SJSA1 (cell line): ENCODE results near the gene PLEKHM2. TPM values are rescaled to one million over a fixed set of nuclear protein-coding genes. Genes with fewer than 3 reads are reported as not detected.

ENCODE experiments used
- DNase-seq, 2 experiments: peaks; one replicate each; pipeline ENCODE4 v3.0.0-alpha.2; 2015 to 2020; ENCODE audit warnings: low spot score in 2 of 2, low read depth in 1 of 2
- H3K27ac ChIP-seq: fragments of 250-450 bp; sonication (Bioruptor Pico); 2 replicates; pipeline ENCODE4 v1.5.1; 2020; ENCODE audit warnings: mild to moderate bottlenecking, moderate library complexity
- H3K27me3 ChIP-seq: fragments of 250-450 bp; sonication (Bioruptor Pico); replicated peaks from 2 replicates; pipeline ENCODE4 v1.5.1; 2020; ENCODE audit warnings: mild to moderate bottlenecking, moderate library complexity
- H3K36me3 ChIP-seq: fragments of 250-450 bp; sonication (Bioruptor Pico); 2 replicates; pipeline ENCODE4 v1.5.1; 2020; ENCODE audit warnings: mild to moderate bottlenecking
- H3K4me1 ChIP-seq: fragments of 250-450 bp; sonication (Bioruptor Pico); replicated peaks from 2 replicates; pipeline ENCODE4 v1.6.1; 2021; ENCODE audit warnings: mild to moderate bottlenecking
- H3K4me3 ChIP-seq: fragments of 250-450 bp; sonication (Bioruptor Pico); 2 replicates; pipeline ENCODE4 v1.5.1; 2020; ENCODE audit warnings: mild to moderate bottlenecking
- H3K9me3 ChIP-seq: fragments of 250-450 bp; sonication (Bioruptor Pico); replicated peaks from 2 replicates; pipeline ENCODE4 v1.5.1; 2020; ENCODE audit warnings: mild to moderate bottlenecking
- total RNA-seq: library from RNA; depleted of rRNA; stranded (reverse); fragments of >200 nt; shearing (Covaris generic); gene quantifications from 2 replicates; pipeline ENCODE4 v1.2.3, GENCODE V29; 2014

The PLEKHM2 gene
- total RNA-seq, 1 experiment from 2014 or later: 48.4 TPM

GRCh38 chr1:15737324-15738319, 53.5 kb downstream of the PLEKHM2 start:
- Histone ChIP-seq H3K27me3 (no peaks in the 10 kb centered on the region), H3K36me3 (peaks cover 19% of the 10 kb centered on the region), H3K4me1 (no peaks in the 10 kb centered on the region), H3K9me3 (no peaks in the 10 kb centered on the region), H3K4me3 (no peak overlapping the region), H3K27ac (no peak overlapping the region)
- DNase-seq: no peak

GRCh38 chr1:15738416-15739113, 54.4 kb downstream of the PLEKHM2 start:
- no peaks in the 10 kb centered on the region for H3K9me3 ChIP-seq
- H3K4me3 ChIP-seq: no peak overlapping the region
- H3K27me3 ChIP-seq: no peaks in the 10 kb centered on the region
- H3K27ac ChIP-seq: no peak overlapping the region
- no peaks in the 10 kb centered on the region for H3K4me1 ChIP-seq
- DNase-seq: no peak
- H3K36me3 ChIP-seq: peaks cover 14% of the 10 kb centered on the region

GRCh38 chr1:15739259-15739658, 55.1 kb downstream of the PLEKHM2 start:
- H3K27ac ChIP-seq: no peak overlapping the region
- H3K36me3 ChIP-seq: peaks cover 7% of the 10 kb centered on the region
- H3K9me3 ChIP-seq: no peaks in the 10 kb centered on the region
- H3K27me3 ChIP-seq: no peaks in the 10 kb centered on the region
- DNase-seq: no peak
- no peak overlapping the region for H3K4me3 ChIP-seq
- H3K4me1 ChIP-seq: no peaks in the 10 kb centered on the region

DNA sequence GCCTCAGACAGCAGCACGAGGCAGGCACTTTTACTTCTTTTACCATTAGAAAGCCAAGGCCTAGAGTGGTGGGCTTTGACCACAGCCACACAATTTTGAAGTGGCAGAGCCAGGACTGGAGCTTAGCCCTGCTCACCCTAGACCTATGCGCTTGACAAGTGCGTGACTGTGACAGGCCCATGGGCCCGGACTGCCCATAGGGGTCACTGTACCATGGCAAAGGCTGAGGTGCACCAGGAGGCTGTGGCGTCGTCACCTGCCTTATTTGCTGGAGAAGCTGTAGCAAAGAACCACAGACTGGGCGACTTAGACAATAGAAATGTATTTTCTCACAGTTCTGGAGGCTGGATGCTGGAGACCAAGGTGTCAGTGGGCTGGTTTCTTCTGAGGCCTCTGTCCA, 55.6 kb downstream of the PLEKHM2 start:
- Histone ChIP-seq H3K36me3 (peaks cover 5% of the 10 kb centered on the region; the same call in 1 of the 2 replicates), H3K27ac (no peak overlapping the region), H3K27me3 (no peaks in the 10 kb centered on the region), H3K9me3 (no peaks in the 10 kb centered on the region), H3K4me1 (no peaks in the 10 kb centered on the region), H3K4me3 (no peak overlapping the region)
- DNase-seq: no peak

DNA sequence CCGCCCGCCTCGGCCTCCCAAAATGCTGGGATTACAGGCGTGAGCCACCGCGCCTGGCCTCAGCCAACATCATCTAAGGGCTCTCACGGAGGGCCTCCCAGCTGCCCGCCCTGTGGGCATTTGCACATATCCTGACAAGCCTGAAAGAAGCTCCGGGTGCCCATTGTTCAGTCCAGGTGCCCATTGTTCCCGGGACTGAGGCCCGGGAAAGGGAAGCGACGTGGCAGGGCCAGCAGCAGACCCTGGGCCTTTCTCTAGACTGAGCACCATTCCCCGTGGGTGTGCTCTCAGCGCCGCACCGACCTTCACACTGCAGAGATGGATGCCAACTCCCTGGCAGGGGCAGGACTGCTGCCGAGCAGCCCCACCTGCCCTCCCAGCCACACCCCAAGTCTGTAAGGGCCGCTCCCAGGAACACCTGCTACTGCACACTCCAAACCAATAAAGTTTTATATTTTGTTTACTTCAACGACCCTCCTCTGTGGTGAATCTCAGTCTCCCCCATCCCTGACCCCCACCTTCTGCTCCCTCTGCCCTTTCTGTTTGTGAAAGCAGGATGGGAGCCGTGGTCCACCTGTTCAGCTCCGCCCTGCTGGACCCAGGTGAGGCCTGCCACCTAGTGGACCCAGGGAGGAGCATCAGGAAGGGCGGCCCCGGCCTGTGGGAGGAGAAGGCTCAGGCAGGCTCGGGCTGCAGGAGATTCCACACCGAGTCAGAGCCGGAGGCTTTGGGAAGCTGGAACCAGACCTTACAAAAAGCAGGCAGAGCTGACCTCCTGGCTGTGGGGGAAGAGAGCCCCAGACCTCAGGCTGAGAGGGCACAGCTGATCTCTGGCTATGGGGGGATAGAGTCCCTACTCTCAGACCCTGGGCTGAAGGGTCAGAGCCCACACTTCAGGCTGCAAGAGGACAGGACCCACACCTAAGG, 57.1 kb downstream of the PLEKHM2 start:
- no peaks in the 10 kb centered on the region for H3K9me3 ChIP-seq
- H3K27ac ChIP-seq: no peak overlapping the region
- H3K4me1 ChIP-seq: no peaks in the 10 kb centered on the region
- no peaks in the 10 kb centered on the region for H3K36me3 ChIP-seq
- DNase-seq: peak; percentile 31 to 69
- H3K27me3 ChIP-seq: no peaks in the 10 kb centered on the region
- H3K4me3 ChIP-seq: no peak overlapping the region

- no peaks in the 10 kb centered on the region for H3K9me3 ChIP-seq
- no peaks in the 10 kb centered on the region for H3K27me3 ChIP-seq
- no peak for DNase-seq
- 0 out of 2 replicates have a peak, but pooled peaks cover under 1% of the 10 kb centered on the region for H3K4me1 ChIP-seq
- no peaks in the 10 kb centered on the region for H3K36me3 ChIP-seq
- no peak within 1 kb of the TSS for H3K4me3 ChIP-seq
- H3K27ac ChIP-seq: no peak within 1 kb of the TSS
These were observed 58.2 kb downstream of the PLEKHM2 start, which contains the start of gene TMEM82 for GRCh38 chr1:15742339-15742801. Gene TMEM82, plus strand, starts transcription at chr1:15742499. Its CDS starts 61 bp downstream, at chr1:15742560.

GRCh38 chr1:15744122-15744679, 60.1 kb downstream of the PLEKHM2 start:
- no peaks in the 10 kb centered on the region for H3K9me3 ChIP-seq
- no peaks in the 10 kb centered on the region for H3K27me3 ChIP-seq
- no peak for DNase-seq
- H3K27ac ChIP-seq: no peak overlapping the region
- no peak overlapping the region for H3K4me3 ChIP-seq
- H3K4me1 ChIP-seq: peaks cover 5% of the 10 kb centered on the region
- no peaks in the 10 kb centered on the region for H3K36me3 ChIP-seq

GRCh38 chr1:15747378-15747777, 63.3 kb downstream of the PLEKHM2 start:
- no peak overlapping the region for H3K4me3 ChIP-seq
- H3K27ac ChIP-seq: no peak overlapping the region
- H3K9me3 ChIP-seq: no peaks in the 10 kb centered on the region
- H3K36me3 ChIP-seq: no peaks in the 10 kb centered on the region
- H3K4me1 ChIP-seq: peaks cover 17% of the 10 kb centered on the region
- no peak for DNase-seq
- no peaks in the 10 kb centered on the region for H3K27me3 ChIP-seq

GRCh38 chr1:15748264-15748663, 64.1 kb downstream of the PLEKHM2 start:
- Histone ChIP-seq H3K27ac (no peak overlapping the region), H3K9me3 (no peaks in the 10 kb centered on the region), H3K27me3 (no peaks in the 10 kb centered on the region), H3K4me1 (peaks cover 17% of the 10 kb centered on the region), H3K4me3 (no peak overlapping the region), H3K36me3 (no peaks in the 10 kb centered on the region)
- no peak for DNase-seq

- H3K9me3 ChIP-seq: no peaks in the 10 kb centered on the region
- H3K27ac ChIP-seq: no peak overlapping the region
- H3K27me3 ChIP-seq: no peaks in the 10 kb centered on the region
- H3K4me1 ChIP-seq: peaks cover 17% of the 10 kb centered on the region
- H3K4me3 ChIP-seq: no peak overlapping the region
- no peak for DNase-seq
- no peaks in the 10 kb centered on the region for H3K36me3 ChIP-seq
These were observed 64.7 kb downstream of the PLEKHM2 start for GRCh38 chr1:15748690-15749398.

GRCh38 chr1:15749399-15750291, 65.5 kb downstream of the PLEKHM2 start:
- no peaks in the 10 kb centered on the region for H3K36me3 ChIP-seq
- no peak overlapping the region for H3K27ac ChIP-seq
- no peaks in the 10 kb centered on the region for H3K27me3 ChIP-seq
- H3K4me3 ChIP-seq: no peak overlapping the region
- no peak for DNase-seq
- peaks cover 17% of the 10 kb centered on the region for H3K4me1 ChIP-seq
- no peaks in the 10 kb centered on the region for H3K9me3 ChIP-seq

DNA sequence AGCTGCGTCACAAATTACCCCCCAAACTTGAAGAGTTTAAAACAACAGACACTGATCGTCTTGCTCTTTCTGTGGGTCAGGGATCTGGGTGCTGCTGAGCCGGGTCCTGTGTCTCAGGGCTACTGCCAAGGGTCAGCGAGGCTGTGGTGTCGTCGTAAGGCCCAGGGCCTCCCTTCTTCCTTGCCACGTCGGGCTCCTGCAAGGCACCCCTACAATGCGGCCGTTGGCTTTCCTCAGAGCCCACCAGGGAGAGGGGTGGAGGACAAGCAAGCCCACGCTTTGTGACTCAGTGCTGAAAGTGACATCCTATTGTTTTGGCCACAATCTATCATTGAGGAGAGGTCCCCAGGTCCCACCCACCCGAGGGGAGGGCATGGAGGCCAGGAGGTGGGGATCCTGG, 66.8 kb downstream of the PLEKHM2 start:
- Histone ChIP-seq H3K27ac (no peak overlapping the region), H3K9me3 (no peaks in the 10 kb centered on the region), H3K4me1 (peaks cover 17% of the 10 kb centered on the region), H3K36me3 (no peaks in the 10 kb centered on the region), H3K4me3 (no peak overlapping the region), H3K27me3 (no peaks in the 10 kb centered on the region)
- no peak for DNase-seq
